CD4-positive, alpha-beta T cell treated with Interleukin-2 at 100 ng/mL for 4 hours (primary cell): ENCODE results near the gene SLC10A2.

ENCODE experiments used
- DNase-seq: peaks from one replicate; pipeline ENCODE4 v3.0.0-alpha.2; 2020; ENCODE audit warnings: low spot score

The SLC10A2 gene

DNA sequence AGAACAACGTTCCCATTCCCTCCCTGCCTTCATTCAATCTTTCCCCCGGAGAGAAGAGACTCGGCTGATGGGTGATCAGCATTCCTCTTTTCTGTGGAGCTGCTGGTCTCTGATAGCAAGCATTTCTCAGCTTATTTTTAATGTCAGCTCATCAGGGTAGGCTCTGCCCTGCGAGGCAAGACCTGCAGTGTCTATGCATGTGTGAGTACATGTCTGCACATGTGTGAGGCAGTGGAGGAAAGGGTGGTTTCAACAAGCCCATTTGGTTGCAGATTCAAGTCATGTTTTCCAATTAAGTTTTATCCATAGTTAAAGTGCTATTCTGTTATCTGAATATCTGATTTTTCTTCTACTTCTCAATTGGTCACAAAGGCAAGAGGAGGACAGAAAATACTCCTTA, 19.5 kb downstream of the SLC10A2 start:
- no peak for DNase-seq

DNA sequence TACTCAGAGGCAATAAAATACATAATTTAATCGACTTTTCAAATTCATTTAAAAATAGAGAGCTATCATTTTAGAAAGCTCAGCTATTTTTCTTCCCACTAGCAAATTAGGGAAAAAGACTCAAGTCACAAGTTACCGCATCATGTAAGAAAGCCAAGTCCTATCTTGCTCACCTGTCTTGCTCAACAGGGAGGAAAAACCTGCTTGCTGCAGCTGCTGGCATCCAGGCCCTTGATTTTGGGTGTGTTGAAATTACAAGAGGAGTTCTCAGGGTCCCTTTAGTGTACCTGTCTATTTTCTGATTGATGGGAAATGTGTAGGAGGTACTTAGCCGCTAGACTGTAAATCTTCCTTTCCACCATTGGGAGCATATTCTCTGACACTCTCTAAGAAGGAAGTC, 22.2 kb downstream of the SLC10A2 start:
- no peak for DNase-seq

DNA sequence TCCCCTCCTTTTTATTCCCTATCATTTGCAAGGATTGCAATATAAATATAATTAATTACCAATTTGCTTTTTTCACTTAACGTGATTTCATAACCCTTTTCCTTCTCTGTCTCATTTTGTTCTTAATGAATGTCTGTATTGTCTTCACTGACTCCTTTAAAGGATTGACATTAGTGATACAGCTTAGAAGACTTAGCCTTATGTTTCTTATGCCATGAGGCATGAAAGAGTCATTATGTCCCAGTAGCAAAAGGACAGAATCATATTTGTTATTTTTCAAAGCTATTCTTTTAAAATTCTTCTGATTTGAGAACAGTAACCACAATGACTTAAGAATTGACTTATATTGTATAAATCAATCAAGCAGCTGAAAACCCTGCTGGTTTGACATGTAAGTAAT, 26.2 kb downstream of the SLC10A2 start:
- no peak for DNase-seq

DNA sequence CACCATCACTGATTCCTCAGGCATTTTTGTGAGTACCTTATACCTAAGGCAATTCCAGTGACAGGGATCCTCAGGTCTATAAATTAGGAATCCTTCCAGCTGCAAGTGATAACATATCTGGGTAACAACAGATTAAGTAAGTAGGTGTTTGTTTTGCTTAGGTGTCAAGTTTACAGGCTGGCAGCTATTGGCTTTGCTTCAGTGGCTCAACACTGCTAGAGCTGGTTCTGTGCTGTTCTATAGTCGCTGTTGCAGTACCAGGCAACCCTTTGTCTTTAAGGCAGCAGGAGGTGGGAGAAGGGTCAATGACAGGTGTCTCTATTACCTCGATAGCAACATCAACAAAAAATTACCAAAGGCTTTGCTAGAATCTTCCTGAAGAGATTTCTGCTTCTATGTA, 27.0 kb downstream of the SLC10A2 start:
- no peak for DNase-seq

DNA sequence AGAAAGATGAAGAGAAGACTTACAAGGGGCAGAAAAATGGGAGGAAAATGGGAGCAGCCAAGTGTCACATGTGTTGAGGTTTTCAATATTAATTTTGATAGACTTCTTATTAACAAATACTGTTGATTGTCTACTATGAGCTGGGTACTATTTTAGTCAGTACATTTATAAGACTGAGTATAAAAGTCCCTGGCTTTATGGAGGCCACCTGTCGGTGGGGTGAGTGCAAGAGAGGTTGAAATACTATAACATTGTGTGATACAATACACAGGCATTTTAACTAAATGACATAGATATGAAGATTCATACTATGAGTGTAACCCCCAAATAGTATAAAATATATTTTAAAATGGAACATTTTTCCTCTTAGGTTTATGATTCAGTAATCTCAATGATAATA, 29.9 kb downstream of the SLC10A2 start:
- no peak for DNase-seq

DNA sequence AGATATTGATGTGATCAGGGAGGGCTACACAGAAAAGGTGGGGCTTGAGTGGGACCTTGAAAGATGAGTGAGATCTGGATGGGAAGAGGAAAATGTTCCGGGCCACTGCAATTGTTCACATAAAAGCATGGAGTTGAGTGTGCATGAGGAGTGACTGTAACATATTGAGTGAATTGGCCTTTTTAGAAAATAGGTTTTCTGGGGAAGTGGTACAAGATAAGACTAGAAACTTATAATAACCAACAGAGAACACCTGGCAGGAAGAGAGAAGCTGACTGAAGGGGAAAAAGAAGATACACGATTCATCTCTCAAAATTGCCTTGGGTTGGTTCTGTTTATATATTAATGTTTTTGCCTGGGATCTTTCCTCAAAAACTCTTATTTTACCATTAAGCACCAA, 32.2 kb downstream of the SLC10A2 start:
- no peak for DNase-seq

DNA sequence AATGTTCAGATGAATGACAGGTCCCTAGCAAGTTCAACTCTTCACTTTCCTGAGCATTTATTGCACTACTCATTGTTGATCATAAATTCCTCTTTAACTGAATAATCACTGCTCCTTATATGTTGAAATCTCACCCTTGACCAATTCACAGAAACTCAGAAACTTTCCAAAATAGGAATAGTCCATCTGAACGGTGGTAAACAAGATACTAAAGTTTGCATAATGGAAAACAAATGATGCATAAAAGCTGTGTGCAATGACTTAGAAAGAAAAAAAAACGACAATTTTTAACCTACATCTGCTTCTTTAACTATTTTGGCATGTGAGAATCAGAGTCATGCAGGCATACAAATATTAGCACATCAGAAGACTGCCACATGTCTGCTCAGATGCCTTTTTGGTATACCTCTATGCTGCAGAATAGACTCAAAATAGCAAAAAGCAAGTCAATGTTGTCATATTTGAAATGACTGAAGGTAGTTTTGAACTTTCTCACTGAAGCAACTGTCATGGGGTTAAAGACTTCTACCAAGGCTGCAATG, 34.8 kb downstream of the SLC10A2 start:
- DNase-seq, result no peak

DNA sequence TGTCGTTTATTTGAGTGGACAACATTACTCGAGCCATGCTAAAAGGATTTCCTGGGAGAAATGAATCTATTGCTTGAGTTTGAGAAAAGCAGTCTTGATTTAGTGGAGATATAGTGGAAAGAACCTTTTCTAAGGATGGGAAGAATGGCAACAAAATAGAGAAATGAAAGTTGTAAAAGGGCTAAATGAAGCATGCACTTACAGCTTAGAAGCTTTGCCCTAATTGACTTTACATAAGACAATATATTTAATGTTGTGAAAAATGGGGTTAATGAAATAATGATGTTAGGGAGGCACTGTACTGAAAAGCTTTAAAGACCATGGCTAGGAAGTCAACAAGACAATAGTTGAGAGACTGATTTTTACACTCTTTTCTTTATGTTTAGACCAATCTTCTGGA, 35.4 kb downstream of the SLC10A2 start:
- DNase-seq, result no peak

DNA sequence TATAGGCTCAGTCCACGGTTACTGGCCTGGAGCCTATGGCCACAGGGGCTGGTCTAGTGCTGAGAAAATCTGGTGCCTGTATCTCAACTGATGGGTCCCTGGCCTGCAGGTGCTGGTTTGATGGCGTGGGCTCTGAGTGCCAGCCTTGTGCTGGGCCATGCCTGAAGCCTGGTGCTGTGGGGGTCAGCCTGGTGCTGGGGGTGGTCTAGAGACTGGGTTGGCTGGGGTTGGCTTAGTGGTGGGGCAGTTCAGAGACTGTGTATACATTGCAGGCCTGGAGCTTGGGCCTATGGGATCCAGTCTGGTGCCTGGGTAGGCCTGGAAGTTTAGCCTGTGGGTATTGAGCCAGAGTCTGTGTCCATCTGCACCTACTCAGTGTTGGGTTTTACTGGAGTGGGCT, 36.4 kb downstream of the SLC10A2 start:
- no peak for DNase-seq

DNA sequence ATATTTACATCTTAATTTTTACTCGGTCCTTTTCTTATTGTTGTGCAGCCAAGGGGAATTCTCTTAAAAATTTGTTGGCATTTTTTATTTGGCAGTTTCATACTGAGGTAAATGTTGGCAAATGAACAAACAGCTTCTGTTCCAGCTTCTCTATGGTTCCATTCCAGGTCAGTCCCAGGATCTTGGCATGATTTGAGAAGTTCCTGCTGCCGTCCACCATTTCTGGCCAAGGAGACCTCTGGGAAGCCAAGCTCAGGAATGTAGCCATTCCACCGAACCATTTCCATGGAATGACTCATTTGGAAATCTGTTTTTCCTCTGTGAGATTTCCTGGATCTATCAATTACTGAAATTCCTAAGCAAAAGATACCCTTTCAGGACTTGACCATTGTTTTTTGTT, 43.9 kb downstream of the SLC10A2 start:
- DNase-seq, result no peak

DNA sequence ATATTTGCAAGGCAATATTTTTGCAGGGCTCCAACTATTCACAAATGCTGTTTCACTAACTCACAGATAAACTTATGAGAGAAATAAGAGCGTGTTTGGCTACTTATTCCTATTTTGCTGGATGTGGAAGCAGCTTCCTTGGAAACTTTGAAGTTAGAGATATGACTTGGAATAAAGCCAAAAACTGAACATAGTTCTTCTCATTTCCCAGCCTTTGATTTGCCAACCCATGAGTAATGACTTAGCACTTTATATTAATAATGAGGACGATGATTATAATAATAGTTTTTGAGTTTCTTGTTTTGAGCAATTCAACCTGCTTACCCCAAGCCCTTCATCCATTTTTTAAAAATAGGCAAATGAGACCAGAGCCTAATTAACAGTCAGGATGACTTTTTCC, 47.7 kb downstream of the SLC10A2 start:
- DNase-seq, result no peak

DNA sequence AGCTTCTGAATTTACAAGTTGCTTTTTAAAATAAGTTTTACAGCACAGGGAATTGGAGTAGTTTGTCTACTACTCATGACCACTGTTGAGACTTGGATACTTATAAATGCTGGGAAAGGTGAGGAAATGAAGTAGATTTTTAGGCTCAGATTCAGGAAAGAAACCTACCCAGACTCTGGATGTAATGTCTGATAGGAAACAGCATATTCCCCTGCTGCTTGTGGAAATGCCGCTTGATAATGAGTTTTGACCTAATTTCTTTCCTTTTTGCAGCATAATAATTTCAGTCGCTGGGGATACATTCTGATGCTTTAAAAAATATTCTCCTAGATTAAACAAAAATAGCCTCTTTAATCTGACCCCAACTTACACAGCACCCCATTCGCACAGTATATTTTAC, 53.6 kb downstream of the SLC10A2 start:
- no peak for DNase-seq

DNA sequence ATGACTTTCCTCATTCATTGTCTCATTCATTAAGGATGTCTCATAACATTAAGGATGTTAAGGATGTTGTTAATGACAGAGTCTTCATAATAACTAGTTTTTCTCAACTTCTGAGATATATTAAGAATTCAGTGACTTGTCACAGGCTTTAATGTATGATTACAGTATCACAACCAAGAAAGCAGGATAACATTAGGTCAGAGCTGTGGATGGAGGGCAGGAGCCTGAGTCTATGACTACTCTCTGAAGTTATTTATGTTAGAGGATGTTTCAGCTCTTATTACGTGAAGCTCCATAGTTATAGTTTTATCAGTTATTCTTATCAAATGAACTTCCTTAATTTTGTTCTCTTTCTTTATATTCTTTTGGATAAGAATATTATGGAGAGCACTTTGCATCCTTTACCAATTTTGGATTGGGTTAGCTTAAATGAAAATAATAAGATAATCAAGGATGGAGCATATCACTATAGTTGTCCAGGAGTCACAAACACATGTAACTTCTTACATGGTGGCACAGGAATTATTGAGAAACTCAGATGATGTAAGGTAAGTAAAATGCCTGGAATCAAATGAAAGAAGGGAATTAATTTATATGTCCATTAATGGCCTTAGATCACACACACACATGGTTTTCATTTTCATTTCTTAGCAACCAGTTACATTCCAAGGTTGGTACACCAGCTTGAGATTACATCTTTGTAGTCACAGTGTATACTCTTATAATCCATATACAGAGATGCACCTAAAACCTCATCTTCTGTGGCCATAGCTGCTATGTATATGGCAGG, 57.0 kb downstream of the SLC10A2 start:
- no peak for DNase-seq

DNA sequence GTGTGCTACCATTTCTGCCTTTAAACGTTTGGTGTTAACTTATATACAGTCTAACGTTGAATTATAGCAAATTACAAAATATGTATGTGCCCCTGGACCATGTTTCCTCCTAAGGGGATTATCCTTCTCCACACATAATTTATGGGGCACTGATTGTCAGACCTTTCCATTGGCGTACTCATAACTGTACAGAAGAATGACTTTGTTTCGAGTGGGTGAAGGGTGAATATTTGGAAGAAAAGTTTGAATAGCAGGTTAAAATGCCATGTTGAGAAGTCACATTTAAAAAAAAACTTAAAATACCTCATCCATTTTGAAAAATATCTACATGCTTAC, 58.8 kb downstream of the SLC10A2 start:
- no peak for DNase-seq

DNA sequence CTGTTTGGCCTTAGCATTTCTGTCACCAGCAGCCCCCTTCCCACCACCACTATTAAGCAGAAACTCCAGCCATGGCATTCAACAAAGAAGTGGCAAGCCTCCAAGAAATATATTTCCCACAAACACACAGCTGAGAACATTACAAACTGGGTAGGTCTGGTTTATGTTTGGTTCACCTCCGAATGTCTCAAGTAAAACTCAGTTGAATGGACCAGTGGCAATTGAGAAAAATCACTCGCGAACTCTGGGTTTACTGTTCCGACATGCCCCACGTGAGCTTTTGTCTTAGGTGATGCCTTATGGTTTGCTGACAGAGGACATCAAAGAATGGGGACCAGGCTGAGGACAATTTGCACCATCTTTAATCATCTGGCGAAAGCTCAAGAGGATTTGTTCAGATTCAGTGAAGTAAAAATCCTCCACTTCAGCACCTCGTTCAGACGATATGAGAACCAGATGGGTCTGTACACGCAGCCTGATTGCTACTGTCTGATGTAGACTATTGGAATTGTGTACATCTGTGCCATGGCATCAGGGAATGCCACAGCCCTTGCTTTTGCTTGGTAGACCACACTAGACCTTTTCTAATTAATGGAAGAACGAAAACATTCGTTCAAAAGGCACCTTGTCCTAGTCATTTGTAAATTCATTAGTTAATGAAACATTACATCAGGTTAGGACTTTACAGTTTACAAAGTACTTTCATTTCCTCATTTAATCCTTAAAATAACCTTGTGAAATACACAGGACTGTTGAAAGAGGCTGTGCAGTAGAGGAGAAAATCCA, 59.4 kb downstream of the SLC10A2 start:
- DNase-seq, result no peak

DNA sequence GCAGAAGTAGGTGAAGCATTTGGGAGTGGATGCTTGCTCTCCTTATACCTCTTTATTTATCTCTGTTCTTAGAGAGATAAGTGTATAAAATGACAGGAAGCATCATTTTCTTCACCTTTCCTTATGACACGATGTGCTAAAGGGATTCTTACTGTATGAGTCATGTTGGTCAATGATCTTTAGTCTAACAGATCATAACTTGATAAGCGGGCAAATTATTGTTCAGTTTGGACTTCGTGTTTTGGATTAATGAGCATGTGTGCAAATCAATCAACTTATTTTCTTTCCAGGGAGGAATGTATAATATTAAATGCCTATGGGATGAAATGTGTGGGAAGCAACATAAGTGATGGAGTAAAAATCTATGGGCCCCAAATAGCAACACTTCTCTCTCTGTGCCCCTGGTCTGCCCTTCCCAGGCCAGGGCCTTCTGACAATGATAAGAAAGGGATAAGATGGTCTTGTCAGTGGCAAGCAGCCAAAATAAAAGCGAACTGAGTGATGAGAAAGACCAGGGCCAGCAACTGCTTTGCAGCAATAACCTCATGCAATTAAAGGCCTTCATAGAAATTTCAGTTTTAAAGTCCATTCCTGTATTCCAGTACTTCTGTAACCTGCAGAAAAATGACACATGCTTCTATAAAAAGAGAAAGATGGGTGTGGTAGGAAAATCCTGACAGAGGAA, 61.4 kb downstream of the SLC10A2 start:
- DNase-seq, result no peak

DNA sequence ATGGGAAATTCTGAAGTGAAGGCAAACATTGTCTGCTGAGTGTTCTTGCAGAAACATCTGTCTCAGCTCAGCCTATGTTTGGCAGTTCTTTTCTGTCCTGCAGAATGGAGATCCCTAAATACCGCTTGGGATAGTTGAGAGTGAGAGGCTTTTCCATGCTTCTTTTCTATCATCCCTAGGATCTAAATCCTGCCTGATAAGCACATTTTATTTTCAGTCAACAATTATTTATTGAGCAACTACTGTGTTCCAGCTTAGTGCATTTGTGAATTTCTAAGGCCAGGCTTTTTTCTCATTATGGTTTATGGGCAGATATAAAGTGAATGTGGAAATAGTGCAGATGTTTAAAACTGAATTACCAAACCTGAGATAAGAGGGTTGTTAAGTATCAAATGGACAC, 62.6 kb downstream of the SLC10A2 start:
- no peak for DNase-seq

DNA sequence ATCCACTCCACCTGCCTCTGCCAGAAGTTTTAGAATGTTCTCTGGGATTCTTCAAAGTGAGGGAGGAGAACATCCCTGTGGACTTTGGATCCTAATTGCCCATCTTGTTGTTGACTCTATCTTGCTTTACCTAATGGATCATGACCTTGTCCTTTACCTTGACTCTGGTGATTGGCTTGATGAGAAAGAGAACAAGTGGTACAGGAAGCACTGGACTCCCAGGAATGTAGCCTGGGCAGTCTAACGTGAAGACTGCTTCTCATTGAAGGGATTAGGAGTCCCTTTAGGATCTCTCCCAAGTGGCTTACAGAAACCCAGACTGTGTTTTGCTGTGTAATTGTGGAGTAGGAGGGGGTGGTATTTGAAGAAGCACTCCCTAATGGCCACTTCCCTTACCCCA, 63.9 kb downstream of the SLC10A2 start:
- no peak for DNase-seq

DNA sequence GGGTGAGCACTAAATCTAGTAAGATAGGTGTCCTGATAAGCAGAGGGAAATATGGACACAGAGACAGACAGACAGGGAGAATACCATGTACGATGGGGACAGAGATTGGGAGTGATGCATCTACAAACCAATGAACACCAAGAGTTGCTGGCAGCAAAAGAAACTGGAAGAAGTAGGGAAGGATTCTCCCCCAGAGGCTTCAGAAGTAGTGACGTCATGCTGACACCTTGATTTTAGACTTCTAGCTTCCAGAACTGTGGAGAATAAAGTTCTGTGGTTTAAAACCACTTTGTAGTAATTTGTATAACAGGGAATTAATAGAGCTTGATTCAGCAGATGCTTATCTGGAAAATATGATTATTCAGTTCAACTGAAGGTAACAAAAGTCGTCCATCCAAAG, 66.1 kb downstream of the SLC10A2 start:
- no peak for DNase-seq

DNA sequence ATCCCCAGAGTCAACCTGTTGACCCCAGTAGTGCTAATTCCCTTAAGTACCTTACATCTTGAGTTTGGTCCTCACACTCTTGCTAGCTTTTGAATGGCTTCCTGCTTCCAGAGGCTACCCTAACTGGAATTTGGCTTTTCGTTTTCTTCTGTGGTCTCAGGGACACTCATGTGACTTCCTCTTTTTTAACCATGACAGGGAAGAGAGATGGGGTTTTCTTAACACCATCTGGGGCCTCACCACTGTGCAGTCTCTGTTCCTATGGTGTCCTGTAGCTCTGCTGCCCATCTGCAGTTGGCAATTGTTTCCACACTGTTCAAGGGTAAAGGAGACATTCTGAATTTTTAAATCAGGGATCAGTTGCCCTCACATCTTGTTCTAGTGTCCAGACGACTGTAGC, 66.7 kb downstream of the SLC10A2 start:
- DNase-seq, result no peak
